Measurements from ENCODE around the gene CHGA.

CHGA gene

GRCh38 chr14:92917041-92917940 is 5.7 kb upstream of the CHGA start:
- Histone ChIP-seq H3K27ac (no peak overlapping the region), H3K4me3 (no peak overlapping the region)
- TF ChIP-seq, protein P1, sequence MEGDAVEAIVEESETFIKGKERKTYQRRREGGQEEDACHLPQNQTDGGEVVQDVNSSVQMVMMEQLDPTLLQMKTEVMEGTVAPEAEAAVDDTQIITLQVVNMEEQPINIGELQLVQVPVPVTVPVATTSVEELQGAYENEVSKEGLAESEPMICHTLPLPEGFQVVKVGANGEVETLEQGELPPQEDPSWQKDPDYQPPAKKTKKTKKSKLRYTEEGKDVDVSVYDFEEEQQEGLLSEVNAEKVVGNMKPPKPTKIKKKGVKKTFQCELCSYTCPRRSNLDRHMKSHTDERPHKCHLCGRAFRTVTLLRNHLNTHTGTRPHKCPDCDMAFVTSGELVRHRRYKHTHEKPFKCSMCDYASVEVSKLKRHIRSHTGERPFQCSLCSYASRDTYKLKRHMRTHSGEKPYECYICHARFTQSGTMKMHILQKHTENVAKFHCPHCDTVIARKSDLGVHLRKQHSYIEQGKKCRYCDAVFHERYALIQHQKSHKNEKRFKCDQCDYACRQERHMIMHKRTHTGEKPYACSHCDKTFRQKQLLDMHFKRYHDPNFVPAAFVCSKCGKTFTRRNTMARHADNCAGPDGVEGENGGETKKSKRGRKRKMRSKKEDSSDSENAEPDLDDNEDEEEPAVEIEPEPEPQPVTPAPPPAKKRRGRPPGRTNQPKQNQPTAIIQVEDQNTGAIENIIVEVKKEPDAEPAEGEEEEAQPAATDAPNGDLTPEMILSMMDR (IDR thresholded peaks at IDR 0.05) = no peak
- DNase-seq (ENCODE audit: low spot score) = no peak

- H3K27ac ChIP-seq = no peak overlapping the region
- TF ChIP-seq, protein P1 (IDR thresholded peaks at IDR 0.05) = no peak
- no peak for DNase-seq (ENCODE audit: low spot score)
- H3K4me3 ChIP-seq = no peak overlapping the region
Measured at GRCh38 chr14:92917956-92918355, 5.0 kb upstream of the CHGA start.

GRCh38 chr14:92920001-92920400 is 2.9 kb upstream of the CHGA start:
- no peak overlapping the region for H3K27ac ChIP-seq
- TF ChIP-seq, protein P1 (IDR thresholded peaks at IDR 0.05) = no peak
- DNase-seq (ENCODE audit: low spot score) = no peak
- H3K4me3 ChIP-seq = no peak overlapping the region

GRCh38 chr14:92922155-92922735 is 705 bp upstream of the CHGA start:
- H3K27ac ChIP-seq = no peak overlapping the region

GRCh38 chr14:92923744-92924103 is 774 bp downstream of the CHGA start:
- Histone ChIP-seq H3K27ac (no peak overlapping the region), H3K4me3 (no peak overlapping the region)
- TF ChIP-seq, protein P1 (IDR thresholded peaks at IDR 0.05) = no peak
- DNase-seq (ENCODE audit: low spot score) = no peak

More at GRCh38 chr14:92922155-92922735, 705 bp upstream of the CHGA start:
- no peak for DNase-seq (ENCODE audit: low spot score)
- H3K4me3 ChIP-seq = no peak overlapping the region
- TF ChIP-seq, protein P1 (IDR thresholded peaks at IDR 0.05) = no peak

GRCh38 chr14:92924247-92924646 is 1.3 kb downstream of the CHGA start:
- Histone ChIP-seq H3K4me3 (no peak overlapping the region), H3K27ac (no peak overlapping the region)
- TF ChIP-seq, protein P1 (IDR thresholded peaks at IDR 0.05) = no peak
- no peak for DNase-seq (ENCODE audit: low spot score)

GRCh38 chr14:92925446-92925845 is 2.5 kb downstream of the CHGA start:
- TF ChIP-seq, protein P1 (IDR thresholded peaks at IDR 0.05) = no peak
- DNase-seq (ENCODE audit: low spot score) = no peak
- Histone ChIP-seq H3K4me3 (no peak overlapping the region), H3K27ac (no peak overlapping the region)
